Fibroblast of pulmonary artery (primary cell): ENCODE measurements around the gene PKHD1.

Experiments used
- DNase-seq: peaks from one replicate; pipeline ENCODE4 v3.0.0-alpha.2; 2010; ENCODE audit warnings: low read depth
- H3K4me3 ChIP-seq: replicated peaks from 2 replicates; pipeline ENCODE4 v1.5.1; 2011; ENCODE audit warnings: low read depth, mild to moderate bottlenecking, control low read depth, low read length, moderate library complexity
- TF ChIP-seq, protein P1 (sequence below): IDR thresholded peaks from 2 replicates; pipeline ENCODE4 v1.5.1; 2011; ENCODE audit warnings: mild to moderate bottlenecking, control low read depth, low read length, inconsistent platforms; ENCODE audit errors: missing control alignments

Gene PKHD1

GRCh38 chr6:51908243-51908642 is 179.2 kb downstream of the PKHD1 start:
- TF ChIP-seq, protein P1, sequence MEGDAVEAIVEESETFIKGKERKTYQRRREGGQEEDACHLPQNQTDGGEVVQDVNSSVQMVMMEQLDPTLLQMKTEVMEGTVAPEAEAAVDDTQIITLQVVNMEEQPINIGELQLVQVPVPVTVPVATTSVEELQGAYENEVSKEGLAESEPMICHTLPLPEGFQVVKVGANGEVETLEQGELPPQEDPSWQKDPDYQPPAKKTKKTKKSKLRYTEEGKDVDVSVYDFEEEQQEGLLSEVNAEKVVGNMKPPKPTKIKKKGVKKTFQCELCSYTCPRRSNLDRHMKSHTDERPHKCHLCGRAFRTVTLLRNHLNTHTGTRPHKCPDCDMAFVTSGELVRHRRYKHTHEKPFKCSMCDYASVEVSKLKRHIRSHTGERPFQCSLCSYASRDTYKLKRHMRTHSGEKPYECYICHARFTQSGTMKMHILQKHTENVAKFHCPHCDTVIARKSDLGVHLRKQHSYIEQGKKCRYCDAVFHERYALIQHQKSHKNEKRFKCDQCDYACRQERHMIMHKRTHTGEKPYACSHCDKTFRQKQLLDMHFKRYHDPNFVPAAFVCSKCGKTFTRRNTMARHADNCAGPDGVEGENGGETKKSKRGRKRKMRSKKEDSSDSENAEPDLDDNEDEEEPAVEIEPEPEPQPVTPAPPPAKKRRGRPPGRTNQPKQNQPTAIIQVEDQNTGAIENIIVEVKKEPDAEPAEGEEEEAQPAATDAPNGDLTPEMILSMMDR: no peak
- no peak for DNase-seq
- H3K4me3 ChIP-seq: no peak overlapping the region

DNA sequence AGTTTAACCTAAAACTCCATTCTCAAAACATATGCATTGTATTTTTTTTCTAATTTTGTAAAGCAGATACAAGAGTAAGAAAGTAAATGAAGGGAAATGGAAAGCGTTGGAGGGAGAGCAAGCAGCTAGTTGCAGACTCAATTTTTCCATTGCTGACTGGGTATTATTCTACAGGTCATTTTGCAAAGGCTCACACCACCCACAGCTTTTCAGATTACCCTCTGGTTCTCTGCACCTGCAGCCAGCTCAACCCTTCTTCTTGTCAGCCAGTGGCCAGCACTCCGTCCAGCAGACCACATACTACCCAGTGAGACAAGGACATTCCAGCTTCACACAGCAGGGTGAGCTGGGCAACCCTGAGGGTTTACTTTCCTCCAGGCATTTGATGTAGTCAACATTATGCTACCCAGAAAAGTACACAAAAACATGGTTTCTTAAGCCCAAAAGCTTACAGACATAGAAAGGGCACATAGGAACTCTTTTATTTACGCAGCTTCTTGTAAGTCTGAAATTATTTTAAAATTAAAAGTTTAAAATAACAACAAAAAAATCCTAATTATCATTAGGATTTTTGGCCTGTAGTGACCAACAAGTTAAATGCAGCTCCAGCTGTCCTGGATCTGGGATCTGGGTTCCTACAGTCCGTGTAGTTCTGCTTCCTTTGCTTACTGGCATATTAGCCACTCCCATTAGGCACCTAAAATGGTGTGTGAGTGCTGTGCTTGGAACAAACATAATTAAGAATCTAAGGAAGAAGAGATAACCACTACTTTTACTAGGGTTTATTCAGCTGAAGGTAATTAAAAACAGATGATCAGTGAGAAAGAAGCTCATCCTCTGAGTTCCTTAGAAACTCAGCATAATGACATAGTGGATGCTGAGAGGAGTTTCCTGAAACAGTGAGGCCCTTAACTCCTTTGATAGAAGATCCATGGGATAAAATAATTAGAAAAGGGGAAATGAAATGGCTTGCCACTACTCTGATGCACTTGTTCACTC is 185.3 kb downstream of the PKHD1 start:
- TF ChIP-seq, protein P1: no peak
- DNase-seq: no peak
- H3K4me3 ChIP-seq: no peak overlapping the region

GRCh38 chr6:51893366-51893765 is 194.0 kb downstream of the PKHD1 start:
- H3K4me3 ChIP-seq: no peak overlapping the region
- no peak for DNase-seq
- TF ChIP-seq, protein P1: no peak

DNA sequence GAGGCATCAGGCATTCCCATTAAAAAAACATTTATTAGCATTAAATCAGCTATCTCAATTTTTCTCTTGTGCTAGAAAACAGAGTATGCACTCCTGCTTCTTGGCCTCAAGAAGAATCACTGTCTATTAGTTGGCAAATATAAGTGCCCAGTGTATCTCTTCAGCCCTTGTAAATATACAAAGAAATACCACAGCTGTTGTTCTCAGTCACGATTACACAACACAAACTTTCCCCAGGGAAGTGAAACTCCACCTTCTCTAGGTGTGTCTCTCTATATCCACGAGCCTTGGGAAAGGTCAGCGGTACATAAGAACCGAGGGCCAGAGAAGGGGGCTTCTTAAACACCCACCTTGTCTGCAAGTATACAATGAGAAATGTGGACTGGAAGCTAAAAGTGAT is 194.7 kb downstream of the PKHD1 start:
- TF ChIP-seq, protein P1: no peak
- H3K4me3 ChIP-seq: no peak overlapping the region
- no peak for DNase-seq

DNA sequence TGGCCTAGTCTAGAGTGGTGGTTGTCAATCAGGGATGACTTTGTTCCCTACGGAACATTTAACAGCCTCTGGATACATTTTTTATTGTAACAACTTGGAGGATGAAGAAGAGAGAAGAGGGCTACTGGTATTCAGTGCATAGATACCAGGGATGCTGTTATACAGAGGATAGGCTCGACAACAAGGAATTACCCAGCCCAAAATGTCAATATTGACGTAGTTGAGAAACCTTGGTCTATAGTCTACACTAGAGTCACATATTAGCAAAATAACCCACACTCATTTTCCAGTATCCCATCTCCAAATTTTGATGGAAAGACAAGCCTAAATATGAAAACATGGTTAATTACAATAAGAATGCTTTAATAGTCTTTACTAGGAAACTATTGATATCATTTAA is 195.1 kb downstream of the PKHD1 start:
- no peak for DNase-seq
- TF ChIP-seq, protein P1: no peak
- H3K4me3 ChIP-seq: no peak overlapping the region

GRCh38 chr6:51891784-51892183 is 195.6 kb downstream of the PKHD1 start:
- DNase-seq: no peak
- TF ChIP-seq, protein P1: no peak
- H3K4me3 ChIP-seq: no peak overlapping the region
